Measurements from ENCODE around the gene DAB2IP. TPM values are rescaled to one million over a fixed set of nuclear protein-coding genes. Genes with fewer than 3 reads are reported as not detected.
A peak's percentile ranks its signal among the peaks of the same experiment; 100 is the strongest.

DAB2IP gene
- total RNA-seq, 6 experiments from 2014 or later, result 15.1 to 21.6 (median 19.0) TPM

GRCh38 chr9:121749614-121750013, 98.2 kb downstream of the DAB2IP start:
- Histone ChIP-seq H3K4me3 (no peak overlapping the region), H3K36me3 (no peaks in the 10 kb centered on the region), H3K27ac (no peak overlapping the region), H3K4me1 (peaks cover 0 to 6% (median 3%) of the 10 kb centered on the region in 4 donors), H3K27me3 (no peaks in the 10 kb centered on the region), H3K9me3 (no peaks in the 10 kb centered on the region)
- intact Hi-C loops (cut with DNase I), result loop anchor here in 1 of 2 donors (10.0 kb wide), 1 partner anchor 245 kb away; no protein-coding TSS in a partner anchor
- no peak for ATAC-seq
- 69% methylated on average over 7 of the region's 10 CpGs for WGBS (ENCODE audit: insufficient coverage, low coverage, low lambda C conversion rate, missing lambda C conversion rate)
- no peak for DNase-seq
- no peak for TF ChIP-seq CTCF (IDR thresholded peaks at IDR 0.05)
- no peak for TF ChIP-seq POLR2A (IDR thresholded peaks at IDR 0.05)

GRCh38 chr9:121750259-121750714, 98.9 kb downstream of the DAB2IP start:
- intact Hi-C loops (cut with DNase I), result no loop called here
- no peak for DNase-seq
- TF ChIP-seq CTCF (IDR thresholded peaks at IDR 0.05) (no peak), POLR2A (IDR thresholded peaks at IDR 0.05) (no peak)
- 89% methylated on average over 3 of the region's 11 CpGs for WGBS (ENCODE audit: insufficient coverage, low coverage, low lambda C conversion rate, missing lambda C conversion rate)
- Histone ChIP-seq H3K36me3 (no peaks in the 10 kb centered on the region), H3K4me1 (no peaks in the 10 kb centered on the region), H3K9me3 (no peaks in the 10 kb centered on the region), H3K27me3 (no peaks in the 10 kb centered on the region), H3K27ac (no peak overlapping the region), H3K4me3 (no peak overlapping the region)
- ATAC-seq, result no peak

- intact Hi-C loops (cut with DNase I), result no loop called here
- 80% methylated on average over 13 of the region's 17 CpGs for WGBS (ENCODE audit: insufficient coverage, low coverage, low lambda C conversion rate, missing lambda C conversion rate)
- TF ChIP-seq POLR2A (IDR thresholded peaks at IDR 0.05), result no peak
- no peak for TF ChIP-seq CTCF (IDR thresholded peaks at IDR 0.05)
- Histone ChIP-seq H3K9me3 (no peaks in the 10 kb centered on the region), H3K4me1 (no peaks in the 10 kb centered on the region), H3K27ac (no peak overlapping the region), H3K27me3 (no peaks in the 10 kb centered on the region), H3K36me3 (no peaks in the 10 kb centered on the region), H3K4me3 (no peak overlapping the region)
- ATAC-seq, result peak in 2 of 4 donors; percentile 16 to 24
- no peak for DNase-seq
Measured at GRCh38 chr9:121750715-121751623, 99.5 kb downstream of the DAB2IP start.

GRCh38 chr9:121751686-121752445, 100.4 kb downstream of the DAB2IP start:
- TF ChIP-seq POLR2A (IDR thresholded peaks at IDR 0.05), result no peak
- TF ChIP-seq CTCF (IDR thresholded peaks at IDR 0.05), result no peak
- Histone ChIP-seq H3K36me3 (no peaks in the 10 kb centered on the region), H3K4me1 (no peaks in the 10 kb centered on the region), H3K27me3 (no peaks in the 10 kb centered on the region), H3K27ac (no peak overlapping the region), H3K9me3 (no peaks in the 10 kb centered on the region), H3K4me3 (no peak overlapping the region)
- intact Hi-C loops (cut with DNase I), result no loop called here
- ATAC-seq (peak in 1 of 4 donors; percentile 11), DNase-seq (no peak)
- 80% methylated on average over 1 of the region's 13 CpGs for WGBS (ENCODE audit: insufficient coverage, low coverage, low lambda C conversion rate, missing lambda C conversion rate)
